GM13977 (cell line): ENCODE results near the gene EMP3.

ENCODE experiments used
- DNase-seq: peaks from one replicate; pipeline ENCODE4 v3.0.0; 2012; ENCODE audit warnings: low spot score
- in situ Hi-C: fragments of 300-500 bp; cut with MboI; formaldehyde crosslinking; loops from one replicate; pipeline ENCODE4 v1.12.0; 2022; ENCODE audit warnings: low sequenced_read_pairs, low pct_unique_long_range_greater_than_20kb, mixed read lengths, inconsistent platforms; ENCODE audit not compliant: unreplicated experiment
- TF ChIP-seq, protein P1 (sequence below): IDR thresholded peaks from 2 replicates; pipeline ENCODE4 v1.5.1; 2012; ENCODE audit warnings: mild to moderate bottlenecking, control low read depth; ENCODE audit not compliant: insufficient read depth; ENCODE audit errors: extremely low read depth, missing control alignments

EMP3 gene

DNA sequence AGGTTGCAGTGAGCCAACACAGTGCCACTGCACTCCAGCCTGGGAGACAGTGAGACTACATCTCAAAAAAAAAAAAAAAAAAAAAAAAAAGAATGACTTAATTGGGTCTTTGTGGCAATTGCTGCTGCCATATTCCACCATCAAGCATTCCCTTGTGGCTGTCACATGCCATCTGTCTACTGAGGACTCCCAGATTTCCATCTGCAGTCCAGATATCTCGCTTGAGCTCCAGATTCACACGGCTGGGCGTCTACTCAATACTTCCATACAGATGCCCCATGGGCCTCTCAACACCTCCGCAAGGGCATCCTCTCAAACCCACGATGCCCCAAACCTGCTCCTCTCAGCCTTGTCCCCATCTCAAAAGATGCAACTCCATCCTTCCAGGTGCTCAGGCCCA lies 25.5 kb downstream of the EMP3 start:
- TF ChIP-seq, protein P1, sequence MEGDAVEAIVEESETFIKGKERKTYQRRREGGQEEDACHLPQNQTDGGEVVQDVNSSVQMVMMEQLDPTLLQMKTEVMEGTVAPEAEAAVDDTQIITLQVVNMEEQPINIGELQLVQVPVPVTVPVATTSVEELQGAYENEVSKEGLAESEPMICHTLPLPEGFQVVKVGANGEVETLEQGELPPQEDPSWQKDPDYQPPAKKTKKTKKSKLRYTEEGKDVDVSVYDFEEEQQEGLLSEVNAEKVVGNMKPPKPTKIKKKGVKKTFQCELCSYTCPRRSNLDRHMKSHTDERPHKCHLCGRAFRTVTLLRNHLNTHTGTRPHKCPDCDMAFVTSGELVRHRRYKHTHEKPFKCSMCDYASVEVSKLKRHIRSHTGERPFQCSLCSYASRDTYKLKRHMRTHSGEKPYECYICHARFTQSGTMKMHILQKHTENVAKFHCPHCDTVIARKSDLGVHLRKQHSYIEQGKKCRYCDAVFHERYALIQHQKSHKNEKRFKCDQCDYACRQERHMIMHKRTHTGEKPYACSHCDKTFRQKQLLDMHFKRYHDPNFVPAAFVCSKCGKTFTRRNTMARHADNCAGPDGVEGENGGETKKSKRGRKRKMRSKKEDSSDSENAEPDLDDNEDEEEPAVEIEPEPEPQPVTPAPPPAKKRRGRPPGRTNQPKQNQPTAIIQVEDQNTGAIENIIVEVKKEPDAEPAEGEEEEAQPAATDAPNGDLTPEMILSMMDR, result no peak
- in situ Hi-C loops, result no loop called here

DNA sequence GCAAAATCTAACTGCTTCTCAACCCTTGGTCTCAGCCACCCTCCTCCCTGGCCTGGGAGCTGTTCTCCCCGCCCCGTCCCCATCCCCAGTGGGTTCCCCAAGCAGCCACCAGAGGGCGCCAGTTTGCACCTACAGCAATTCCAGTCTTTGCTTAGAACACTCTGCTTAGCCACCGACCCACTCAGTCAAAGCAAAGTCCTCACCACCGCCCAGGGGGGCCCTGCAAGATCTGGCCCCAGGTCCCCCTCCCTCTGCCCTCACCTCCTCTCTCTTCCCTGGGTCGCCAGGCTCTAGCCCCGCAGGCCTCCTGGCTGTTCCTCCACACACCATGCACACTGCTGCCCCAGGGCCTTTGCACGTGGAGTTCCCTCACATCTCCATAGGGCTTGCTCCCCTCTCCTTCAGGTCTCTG lies 26.0 kb downstream of the EMP3 start:
- TF ChIP-seq, protein P1, result peak; percentile 81
- peak; percentile 82 for DNase-seq
- in situ Hi-C loops, result no loop called here

More for the DNA sequence above, 25.5 kb downstream of the EMP3 start:
- DNase-seq, result no peak

DNA sequence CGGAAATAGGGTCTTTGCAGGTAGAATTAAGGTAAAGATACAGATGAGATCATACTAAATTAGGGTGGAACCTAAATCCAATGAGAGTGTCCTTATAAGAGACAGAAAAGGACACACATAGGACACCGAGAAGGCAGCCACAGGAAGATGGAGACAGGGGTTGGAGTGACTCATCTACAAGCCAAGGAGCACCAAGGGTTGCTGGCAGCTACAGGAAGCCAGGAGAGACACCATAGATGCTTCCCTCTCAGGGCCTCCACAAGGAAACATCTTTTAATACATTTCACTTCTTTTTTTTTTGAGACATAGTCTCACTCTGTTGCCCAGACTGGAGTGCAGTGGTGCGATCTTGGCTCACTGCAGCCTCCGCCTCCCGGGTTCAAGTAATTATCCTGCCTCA lies 28.3 kb downstream of the EMP3 start:
- DNase-seq, result no peak
- in situ Hi-C loops, result no loop called here

DNA sequence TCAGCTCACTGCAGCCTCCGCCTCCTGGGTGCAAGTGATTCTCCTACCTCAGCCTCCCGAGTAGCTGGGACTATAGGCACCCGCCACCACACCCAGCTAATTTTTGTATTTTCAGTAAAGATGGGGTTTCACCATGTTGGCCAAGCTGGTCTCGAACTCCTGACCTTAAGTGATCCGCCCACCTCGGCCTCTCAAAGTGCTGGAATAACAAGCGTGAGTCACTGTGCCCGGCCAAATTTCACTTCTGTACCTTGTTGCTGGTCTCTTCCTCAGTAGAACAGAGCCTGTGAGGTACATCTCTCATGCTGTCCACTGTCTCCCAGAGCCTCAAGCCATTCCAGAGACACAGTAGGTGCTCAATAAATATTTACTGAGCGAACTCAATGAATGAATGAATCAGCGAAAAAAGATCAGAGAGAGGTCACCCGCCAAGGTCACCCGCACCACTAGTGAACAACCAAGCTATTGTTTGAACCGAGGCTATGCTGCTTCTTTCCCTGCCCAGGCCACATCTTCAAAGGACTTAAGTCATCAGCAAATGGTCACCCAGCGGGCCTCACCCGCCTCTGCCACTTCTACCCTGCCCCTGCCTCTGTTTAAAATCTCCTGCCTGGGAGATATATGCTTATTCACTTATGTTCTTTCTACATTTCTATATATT lies 29.1 kb downstream of the EMP3 start:
- in situ Hi-C loops, result no loop called here
- no peak for DNase-seq
- TF ChIP-seq, protein P1, result no peak

More for the DNA sequence above, 28.3 kb downstream of the EMP3 start:
- TF ChIP-seq, protein P1, result no peak

DNA sequence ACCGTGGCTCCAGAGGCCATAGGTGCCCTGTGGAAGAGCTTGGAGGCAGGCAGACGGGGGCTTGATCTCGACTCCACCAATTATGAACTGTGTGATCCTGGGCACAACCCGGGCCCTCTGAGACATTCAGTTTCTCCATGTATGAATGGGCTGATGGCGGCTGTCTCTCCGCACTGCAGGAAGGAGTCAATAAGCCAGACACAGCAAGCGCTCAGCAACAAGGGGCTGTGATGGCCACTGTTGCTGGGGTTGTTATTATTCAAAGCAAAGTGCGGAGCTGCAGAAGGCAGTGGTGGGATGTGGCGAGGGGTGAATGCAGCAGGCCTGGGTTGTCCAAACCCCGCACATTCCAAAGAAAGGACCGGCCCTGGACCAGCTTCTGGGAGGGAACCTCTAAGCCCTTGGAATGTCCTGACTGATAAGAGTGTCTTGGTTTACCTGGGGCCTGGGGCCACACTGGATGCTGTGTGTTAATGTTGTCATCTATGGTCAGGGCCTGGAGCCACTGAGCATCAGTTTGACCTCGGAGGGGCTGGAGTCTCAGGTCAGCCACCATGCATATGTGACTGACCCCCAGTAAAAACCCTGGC lies 30.1 kb downstream of the EMP3 start:
- no peak for DNase-seq
- in situ Hi-C loops, result no loop called here
- TF ChIP-seq, protein P1, result no peak

DNA sequence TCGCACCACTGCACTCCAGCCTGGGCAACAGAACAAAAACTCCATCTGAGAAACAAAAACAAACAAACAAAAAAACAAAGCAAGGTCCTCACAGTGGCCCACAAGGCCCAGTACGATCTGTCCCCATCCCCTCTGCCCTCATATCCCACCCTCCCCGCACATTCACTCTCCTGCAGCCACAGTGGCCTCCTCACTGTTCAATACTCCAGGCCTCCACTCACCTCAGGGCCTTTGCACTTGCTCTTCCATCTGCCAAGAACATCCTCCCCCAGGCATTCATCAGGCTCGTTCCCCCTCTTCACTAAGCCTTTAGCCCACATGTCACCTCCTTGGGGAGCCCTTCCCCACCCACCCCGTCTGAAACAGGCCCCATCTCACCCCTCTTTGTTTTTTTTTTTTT lies 33.8 kb downstream of the EMP3 start:
- TF ChIP-seq, protein P1, result no peak
- DNase-seq, result no peak
- in situ Hi-C loops, result no loop called here
